Measurements from ENCODE around the gene C19orf85.
A peak's percentile ranks its signal among the peaks of the same experiment; 100 is the strongest.

Gene C19orf85

GRCh38 chr19:55474269-55475265 is 10.0 kb upstream of the C19orf85 start:
- DNase-seq, result no peak

GRCh38 chr19:55473225-55474012 is 8.9 kb upstream of the C19orf85 start:
- no peak for DNase-seq

GRCh38 chr19:55472463-55472862 is 7.9 kb upstream of the C19orf85 start:
- no peak for DNase-seq

- DNase-seq, result no peak
Measured at GRCh38 chr19:55471266-55471665, 6.7 kb upstream of the C19orf85 start.

- DNase-seq, result no peak
Measured at GRCh38 chr19:55468054-55468393, 3.5 kb upstream of the C19orf85 start.

- peak; percentile 82 for DNase-seq
Measured at GRCh38 chr19:55467236-55468053, 2.9 kb upstream of the C19orf85 start.

GRCh38 chr19:55466241-55466614 is 1.7 kb upstream of the C19orf85 start:
- no peak for DNase-seq

- no peak for DNase-seq
Measured at GRCh38 chr19:55465460-55466240, 1.1 kb upstream of the C19orf85 start.

GRCh38 chr19:55464039-55464661 is 401 bp downstream of the C19orf85 start:
- DNase-seq, result no peak

- DNase-seq, result no peak
Measured at GRCh38 chr19:55463583-55464031, 944 bp downstream of the C19orf85 start.

- DNase-seq, result no peak
Measured at GRCh38 chr19:55462722-55463121, 1.8 kb downstream of the C19orf85 start.

GRCh38 chr19:55461974-55462626 is 2.5 kb downstream of the C19orf85 start:
- no peak for DNase-seq

- peak; percentile 96 for DNase-seq
Measured at GRCh38 chr19:55461259-55461973, 3.1 kb downstream of the C19orf85 start, which contains the start of gene ISOC2. TSS of gene ISOC2 (minus strand) at chr19:55461642. CDS start at chr19:55456486, 5,156 bp downstream.

- no peak for DNase-seq
Measured at GRCh38 chr19:55460670-55461258, 3.8 kb downstream of the C19orf85 start.

GRCh38 chr19:55459950-55460657 is 4.4 kb downstream of the C19orf85 start:
- DNase-seq, result no peak

GRCh38 chr19:55459551-55459949 is 5.0 kb downstream of the C19orf85 start:
- DNase-seq, result no peak

GRCh38 chr19:55457683-55458457 is 6.7 kb downstream of the C19orf85 start:
- no peak for DNase-seq

- no peak for DNase-seq
Measured at GRCh38 chr19:55456347-55456746, 8.2 kb downstream of the C19orf85 start.
